ENCODE results near the gene OLFML2A.

DNA sequence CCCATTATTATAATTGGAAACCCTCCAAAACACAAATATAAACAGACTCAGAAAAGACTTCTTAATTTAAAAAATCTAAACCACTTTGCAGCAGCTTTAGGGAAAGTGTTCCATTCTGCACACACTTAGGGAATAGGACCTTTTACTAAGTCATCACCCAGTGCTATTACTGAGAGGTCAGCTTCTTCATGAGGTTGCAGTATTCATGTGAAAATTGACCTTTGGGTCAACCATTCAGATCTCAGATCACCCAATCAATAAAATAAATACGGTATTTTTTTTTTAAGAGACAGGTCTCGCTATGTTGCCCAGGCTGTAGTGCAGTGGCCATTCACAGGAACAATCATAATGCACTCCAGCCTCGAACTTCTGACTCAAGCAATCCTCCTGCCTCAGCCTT lies 27.6 kb upstream of the OLFML2A start:
- TF ChIP-seq FOXK2 (IDR thresholded peaks at IDR 0.05) (no peak), FOXA1 (IDR thresholded peaks at IDR 0.05) (no peak), CTBP1 (IDR thresholded peaks at IDR 0.05; ENCODE audit: borderline replicate concordance) (no peak), SP1 (IDR thresholded peaks at IDR 0.05) (no peak), ARNT (IDR thresholded peaks at IDR 0.05) (no peak), HDGF (IDR thresholded peaks at IDR 0.05; ENCODE audit: borderline replicate concordance) (no peak), TARDBP (IDR thresholded peaks at IDR 0.05) (no peak), LEF1 (IDR thresholded peaks at IDR 0.05; ENCODE audit: borderline replicate concordance) (no peak)

All from HEK293T (cell line).